H9 (cell line): ENCODE measurements around the gene LARP4B. TPM values are rescaled to one million over a fixed set of nuclear protein-coding genes. Genes with fewer than 3 reads are reported as not detected.

Source experiments
- DNase-seq: peaks from one replicate; pipeline ENCODE4 v3.0.0-alpha.2; 2017
- H2AFZ ChIP-seq: one replicate; pipeline ENCODE4 v1.6.1; 2013; ENCODE audit warnings: mild to moderate bottlenecking, low read length, control low read depth, moderate library complexity
- H2AK5ac ChIP-seq: 2 replicates; pipeline ENCODE4 v1.6.1; 2013; ENCODE audit warnings: low read length, control low read depth, mixed read lengths; ENCODE audit not compliant: insufficient read length
- H2BK120ac ChIP-seq: one replicate; pipeline ENCODE4 v1.6.1; 2013; ENCODE audit warnings: low read depth, mild to moderate bottlenecking, low read length, control low read depth, inconsistent platforms; ENCODE audit not compliant: poor library complexity, severe bottlenecking
- H2BK12ac ChIP-seq: 2 replicates; pipeline ENCODE4 v1.6.1; 2013; ENCODE audit warnings: low read length, control low read depth, mixed read lengths, low read depth; ENCODE audit not compliant: insufficient read length
- H2BK15ac ChIP-seq: 2 replicates; pipeline ENCODE4 v1.6.1; 2013; ENCODE audit warnings: low read depth, low read length, control low read depth
- H2BK20ac ChIP-seq: one replicate; pipeline ENCODE4 v1.6.1; 2013; ENCODE audit warnings: low read depth, mild to moderate bottlenecking, low read length, control low read depth, inconsistent platforms; ENCODE audit not compliant: poor library complexity, severe bottlenecking
- H2BK5ac ChIP-seq: 2 replicates; pipeline ENCODE4 v1.6.1; 2013; ENCODE audit warnings: low read length, control low read depth, mixed read lengths; ENCODE audit not compliant: insufficient read length
- H3K14ac ChIP-seq: 2 replicates; pipeline ENCODE4 v1.6.1; 2013; ENCODE audit warnings: low read length, control low read depth; ENCODE audit not compliant: insufficient read depth
- H3K18ac ChIP-seq: 2 replicates; pipeline ENCODE4 v1.6.1; 2013; ENCODE audit warnings: low read depth, mild to moderate bottlenecking, mixed read lengths, low read length, control low read depth; ENCODE audit not compliant: insufficient read length
- H3K23ac ChIP-seq: 2 replicates; pipeline ENCODE4 v1.6.1; 2013; ENCODE audit warnings: low read length, control low read depth, mixed read lengths, low read depth; ENCODE audit not compliant: insufficient read length
- H3K23me2 ChIP-seq: 2 replicates; pipeline ENCODE4 v1.6.1; 2013; ENCODE audit warnings: low read depth, mild to moderate bottlenecking, mixed read lengths, low read length, control low read depth; ENCODE audit not compliant: insufficient read length, poor library complexity, severe bottlenecking
- H3K27ac ChIP-seq: 2 replicates; pipeline ENCODE4 v1.5.1; 2013; ENCODE audit warnings: low read length, control low read depth, mixed read lengths, low read depth; ENCODE audit not compliant: insufficient read length
- H3K27me3 ChIP-seq: 2 replicates; pipeline ENCODE4 v1.6.1; 2013; ENCODE audit warnings: low read length, control low read depth, inconsistent platforms; ENCODE audit not compliant: insufficient read depth
- H3K4ac ChIP-seq: 2 replicates; pipeline ENCODE4 v1.6.1; 2013; ENCODE audit warnings: low read depth, mild to moderate bottlenecking, control low read depth, inconsistent platforms, low read length, moderate library complexity
- H3K4me1 ChIP-seq: 2 replicates; pipeline ENCODE4 v1.6.1; 2013; ENCODE audit warnings: low read length, control low read depth, inconsistent platforms; ENCODE audit not compliant: insufficient read depth
- H3K4me2 ChIP-seq: 2 replicates; pipeline ENCODE4 v1.6.1; 2013; ENCODE audit warnings: low read length, control low read depth, mixed read lengths; ENCODE audit not compliant: insufficient read length, insufficient read depth
- H3K56ac ChIP-seq: 2 replicates; pipeline ENCODE4 v1.6.1; 2013; ENCODE audit warnings: low read depth, mild to moderate bottlenecking, mixed read lengths, low read length, control low read depth; ENCODE audit not compliant: insufficient read length
- H3K79me1 ChIP-seq: 2 replicates; pipeline ENCODE4 v1.6.1; 2013; ENCODE audit warnings: low read depth, mild to moderate bottlenecking, moderate library complexity, low read length, control low read depth, inconsistent platforms; ENCODE audit not compliant: insufficient read depth, poor library complexity, severe bottlenecking
- H3K79me2 ChIP-seq: 2 replicates; pipeline ENCODE4 v1.6.1; 2013; ENCODE audit warnings: low read length, control low read depth, inconsistent platforms; ENCODE audit not compliant: insufficient read depth
- H3K9ac ChIP-seq: 2 replicates; pipeline ENCODE4 v1.6.1; 2013; ENCODE audit warnings: low read length, control low read depth, mixed read lengths; ENCODE audit not compliant: insufficient read length; ENCODE audit errors: extremely low read depth
- H3K9me3 ChIP-seq: one replicate; pipeline ENCODE4 v1.6.1; 2013; ENCODE audit warnings: low read depth, low read length, inconsistent platforms; ENCODE audit not compliant: control insufficient read depth
- H3T11ph ChIP-seq: one replicate; pipeline ENCODE4 v1.6.1; 2013; ENCODE audit warnings: mild to moderate bottlenecking, low read length, control low read depth, inconsistent platforms
- H4K20me1 ChIP-seq: one replicate; pipeline ENCODE4 v1.6.1; 2013; ENCODE audit not compliant: control insufficient read depth, insufficient read length, insufficient read depth
- H4K5ac ChIP-seq: 2 replicates; pipeline ENCODE4 v1.6.1; 2013; ENCODE audit warnings: low read depth, mild to moderate bottlenecking, mixed read lengths, low read length, control low read depth; ENCODE audit not compliant: insufficient read length
- H4K8ac ChIP-seq: replicated peaks from 2 replicates; pipeline ENCODE4 v1.6.1; 2013; ENCODE audit warnings: low read length, control low read depth, mixed read lengths, low read depth; ENCODE audit not compliant: insufficient read length
- H4K91ac ChIP-seq: 2 replicates; pipeline ENCODE4 v1.6.1; 2013; ENCODE audit warnings: low read depth, mild to moderate bottlenecking, moderate library complexity, mixed read lengths, low read length, control low read depth; ENCODE audit not compliant: insufficient read length
- H3K27ac Mint-ChIP-seq, 3 experiments: 2 replicates in 2 of 3; 3 replicates in 1 of 3; pipeline ENCODE4 v1.8.0; 2020 to 2021; ENCODE audit warnings: mixed read lengths in 3 of 3, mild to moderate bottlenecking in 1 of 3, moderate library complexity in 1 of 3
- H3K27me3 Mint-ChIP-seq: 2 replicates; pipeline ENCODE4 v1.8.0; 2021; ENCODE audit warnings: low read depth, mild to moderate bottlenecking, moderate library complexity, mixed read lengths
- H3K36me3 Mint-ChIP-seq, 3 experiments: 2 replicates in 2 of 3; 3 replicates in 1 of 3; pipeline ENCODE4 v1.8.0; 2020 to 2021; ENCODE audit warnings: low read depth in 3 of 3, mixed read lengths in 3 of 3; ENCODE audit not compliant: insufficient read depth in 1 of 3
- H3K4me1 Mint-ChIP-seq, 2 experiments: 2 replicates each; pipeline ENCODE4 v1.8.0; 2020; ENCODE audit warnings: mixed read lengths in 2 of 2
- H3K4me3 Mint-ChIP-seq, 2 experiments: 2 replicates in 1 of 2; 3 replicates in 1 of 2; pipeline ENCODE4 v1.8.0; 2020 to 2021; ENCODE audit warnings: mild to moderate bottlenecking in 2 of 2, mixed read lengths in 2 of 2, moderate library complexity in 1 of 2
- H3K9me3 Mint-ChIP-seq, 2 experiments: 2 replicates in 1 of 2; 3 replicates in 1 of 2; pipeline ENCODE4 v1.8.0; 2020; ENCODE audit warnings: mild to moderate bottlenecking in 2 of 2, mixed read lengths in 2 of 2, moderate library complexity in 1 of 2
- WGBS: extraction: QIAGEN DNeasy Blood & Tissue Kit; methylation state at CpG from one replicate; pipeline ENCODE4 v1.1.7; 2013; ENCODE audit warnings: missing lambda C conversion rate, low lambda C conversion rate, mixed read lengths; ENCODE audit not compliant: insufficient read length; ENCODE audit errors: extremely low coverage; 5-methylcytosine and 5-hydroxymethylcytosine counted together
- total RNA-seq: library from RNA; stranded (reverse); gene quantifications from 2 replicates; pipeline ENCODE4 v1.2.1, GENCODE V29; 2021
- TF ChIP-seq, protein P1 (sequence below): fragments of 200-600 bp; sonication (generic); conservative IDR thresholded peaks from 3 replicates; pipeline ENCODE4 v1.8.0; 2021; ENCODE audit warnings: antibody characterized with exemption, mild to moderate bottlenecking

LARP4B gene
- total RNA-seq, 1 experiment from 2014 or later = 88.9 TPM

DNA sequence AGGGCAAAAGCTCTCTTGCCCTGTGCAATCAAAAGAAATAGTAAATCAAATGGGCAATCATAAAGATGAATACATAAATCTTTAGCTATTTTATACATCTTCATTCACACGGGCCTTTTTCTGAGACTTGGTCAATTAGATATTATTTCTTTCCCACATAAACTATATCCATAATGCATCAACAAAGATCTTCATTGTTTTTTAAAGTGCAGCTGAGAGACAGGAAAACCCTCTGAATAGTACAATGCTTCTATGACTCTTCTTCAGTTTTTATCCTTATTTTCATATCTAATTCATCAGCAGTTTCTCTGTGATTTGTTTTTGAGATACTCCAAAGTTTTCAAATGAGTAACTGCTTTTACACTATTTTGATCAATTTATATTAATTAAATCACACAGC lies 25.5 kb downstream of the LARP4B start:
- Histone ChIP-seq H3K27ac (no peak overlapping the region), H2BK12ac (no peak overlapping the region), H2BK20ac (no peak overlapping the region), H3K14ac (no peak overlapping the region), H3K18ac (no peak overlapping the region), H4K20me1 (peaks cover 5% of the 10 kb centered on the region), H3T11ph (no peak overlapping the region), H2AFZ (no peak overlapping the region), H2AK5ac (no peak overlapping the region), H3K4me1 (no peaks in the 10 kb centered on the region), H4K8ac (no peak overlapping the region), H2BK15ac (no peak overlapping the region), H4K5ac (no peak overlapping the region), H3K4ac (no peak overlapping the region), H3K27me3 (no peaks in the 10 kb centered on the region), H3K23me2 (no peaks in the 10 kb centered on the region), H3K56ac (no peak overlapping the region), H2BK120ac (no peak overlapping the region), H3K9ac (no peak overlapping the region), H4K91ac (no peak overlapping the region), H3K9me3 (no peaks in the 10 kb centered on the region), H2BK5ac (no peak overlapping the region), H3K4me2 (no peak overlapping the region), H3K79me1 (peaks cover 19% of the 10 kb centered on the region), H3K79me2 (peaks cover 26% of the 10 kb centered on the region), H3K23ac (no peak overlapping the region)
- H3K4me1 Mint-ChIP-seq = peaks cover 16 to 19% of the 10 kb centered on the region in 2 experiments
- TF ChIP-seq, protein P1, sequence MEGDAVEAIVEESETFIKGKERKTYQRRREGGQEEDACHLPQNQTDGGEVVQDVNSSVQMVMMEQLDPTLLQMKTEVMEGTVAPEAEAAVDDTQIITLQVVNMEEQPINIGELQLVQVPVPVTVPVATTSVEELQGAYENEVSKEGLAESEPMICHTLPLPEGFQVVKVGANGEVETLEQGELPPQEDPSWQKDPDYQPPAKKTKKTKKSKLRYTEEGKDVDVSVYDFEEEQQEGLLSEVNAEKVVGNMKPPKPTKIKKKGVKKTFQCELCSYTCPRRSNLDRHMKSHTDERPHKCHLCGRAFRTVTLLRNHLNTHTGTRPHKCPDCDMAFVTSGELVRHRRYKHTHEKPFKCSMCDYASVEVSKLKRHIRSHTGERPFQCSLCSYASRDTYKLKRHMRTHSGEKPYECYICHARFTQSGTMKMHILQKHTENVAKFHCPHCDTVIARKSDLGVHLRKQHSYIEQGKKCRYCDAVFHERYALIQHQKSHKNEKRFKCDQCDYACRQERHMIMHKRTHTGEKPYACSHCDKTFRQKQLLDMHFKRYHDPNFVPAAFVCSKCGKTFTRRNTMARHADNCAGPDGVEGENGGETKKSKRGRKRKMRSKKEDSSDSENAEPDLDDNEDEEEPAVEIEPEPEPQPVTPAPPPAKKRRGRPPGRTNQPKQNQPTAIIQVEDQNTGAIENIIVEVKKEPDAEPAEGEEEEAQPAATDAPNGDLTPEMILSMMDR = no peak
- H3K9me3 Mint-ChIP-seq = no peaks in the 10 kb centered on the region
- H3K36me3 Mint-ChIP-seq = peaks cover 10 to 26% (median 15%) of the 10 kb centered on the region in 3 experiments; a peak in 6 of 7 replicates
- no peak overlapping the region for H3K4me3 Mint-ChIP-seq
- WGBS = no CpG with 5 or more reads among the region's 1 CpG
- DNase-seq = no peak
- no peaks in the 10 kb centered on the region for H3K27me3 Mint-ChIP-seq
- no peak overlapping the region; a peak in 1 of 7 replicates for H3K27ac Mint-ChIP-seq
